ENCODE measurements around the gene TEX22.
A peak's percentile ranks its signal among the peaks of the same experiment; 100 is the strongest.

Gene TEX22

GRCh38 chr14:105409364-105409763, 11.0 kb downstream of the TEX22 start:
- no peak for DNase-seq

- no peak for DNase-seq
Measured at GRCh38 chr14:105410642-105411016, 12.3 kb downstream of the TEX22 start.

GRCh38 chr14:105411017-105411941, 12.9 kb downstream of the TEX22 start:
- DNase-seq = peak; percentile 19

- DNase-seq = no peak
Measured at GRCh38 chr14:105411985-105412770, 13.8 kb downstream of the TEX22 start.

GRCh38 chr14:105412771-105413543, 14.6 kb downstream of the TEX22 start:
- no peak for DNase-seq

- DNase-seq = peak; percentile 60
Measured at GRCh38 chr14:105413544-105413886, 15.2 kb downstream of the TEX22 start.

- peak; percentile 79 for DNase-seq
Measured at GRCh38 chr14:105414456-105415371, 16.4 kb downstream of the TEX22 start.

GRCh38 chr14:105415481-105416428, 17.4 kb downstream of the TEX22 start:
- DNase-seq = no peak

GRCh38 chr14:105416671-105417070, 18.3 kb downstream of the TEX22 start:
- DNase-seq = no peak

GRCh38 chr14:105417690-105418121, 19.4 kb downstream of the TEX22 start:
- DNase-seq = no peak

GRCh38 chr14:105418269-105419194, 20.2 kb downstream of the TEX22 start:
- no peak for DNase-seq

GRCh38 chr14:105419195-105420091, 21.1 kb downstream of the TEX22 start, which contains the start of gene MTA1:
TSS of gene MTA1 (plus strand) at chr14:105419827. CDS start at chr14:105420036, 209 bp downstream.
- no peak for DNase-seq

- DNase-seq = no peak
Measured at GRCh38 chr14:105420101-105420973, 22.0 kb downstream of the TEX22 start.

GRCh38 chr14:105420974-105421674, 22.8 kb downstream of the TEX22 start:
- no peak for DNase-seq

GRCh38 chr14:105421723-105422615, 23.6 kb downstream of the TEX22 start:
- no peak for DNase-seq

Measured in midbrain (tissue), 1 donor.